K562 (cell line): Measurements from ENCODE around the gene TLL1. TPM values are rescaled to one million over a fixed set of nuclear protein-coding genes. Genes with fewer than 3 reads are reported as not detected.

ENCODE experiments used
- ATAC-seq: fragments of 200-7000 bp; cut with Tn5 transposase; 3 replicates; pipeline ENCODE4 v1.9.1; 2020; ENCODE audit warnings: moderate library complexity
- BruUV-seq: library from RNA; stranded (reverse); fragments of 400-500 nt; replicated peaks from 2 replicates; lab custom pipeline; 2021; lab: Mats Ljungman, UMichigan
- CTCF ChIA-PET: fragments of 300-600 bp; formaldehyde crosslinking; extraction: SDS; loops from one replicate; lab custom pipeline; 2021; ENCODE audit warnings: low intra/inter-chr PET ratio; lab: Yijun Ruan, JAX
- POLR2A ChIA-PET: fragments of 300-600, 350-650 bp; sonication (Branson Sonifier 250); formaldehyde crosslinking; extraction: SDS; loops from one replicate; lab custom pipeline; 2021; ENCODE audit warnings: antibody characterized with exemption, inconsistent platforms; lab: Yijun Ruan, JAX
- DNase-seq, 4 experiments: peaks; one replicate each; pipeline versions ENCODE4 v3.0.0 to v3.0.0-alpha.2; 2011 to 2018; ENCODE audit warnings: low spot score in 3 of 4, mixed read lengths in 3 of 4; ENCODE audit errors: extremely low read depth in 1 of 4
- FAIRE-seq: peaks from 2 replicates; lab custom pipeline; 2011; peaks lifted over from hg19 to GRCh38; lab: Jason Lieb, UNC
- H2AFZ ChIP-seq: 2 replicates; pipeline ENCODE4 v1.6.0; 2011; ENCODE audit warnings: low read depth, low read length, control low read depth, inconsistent platforms
- H3K27ac ChIP-seq: fragments of 200-600 bp; 3 replicates; pipeline ENCODE4 v1.8.0; 2011; ENCODE audit warnings: low read depth, mild to moderate bottlenecking, control low read depth, inconsistent platforms, low read length, moderate library complexity, mixed read lengths; ENCODE audit errors: extremely low read depth
- H3K27me3 ChIP-seq, 2 experiments: fragments of 300-600 bp in 1 of 2; 2 replicates in 1 of 2; 3 replicates in 1 of 2; pipeline versions ENCODE4 v1.6.0 to v1.8.0; 2011; ENCODE audit warnings: inconsistent platforms in 2 of 2, low read length in 2 of 2, mild to moderate bottlenecking in 1 of 2, mixed read lengths in 1 of 2, moderate library complexity in 1 of 2; ENCODE audit not compliant: control insufficient read depth in 2 of 2, insufficient read depth in 2 of 2
- H3K36me3 ChIP-seq: fragments of 300-600 bp; 3 replicates; pipeline ENCODE4 v1.8.0; 2011; ENCODE audit warnings: mild to moderate bottlenecking, low read length, inconsistent platforms; ENCODE audit not compliant: control insufficient read depth, insufficient read depth
- H3K4me1 ChIP-seq, 2 experiments: fragments of 200-600 bp in 1 of 2; replicated peaks in 1 of 2; 2 replicates in 1 of 2; 3 replicates in 1 of 2; pipeline versions ENCODE4 v1.5.1 to v1.8.0; 2011; ENCODE audit warnings: inconsistent platforms in 2 of 2, low read length in 2 of 2, mild to moderate bottlenecking in 1 of 2, mixed read lengths in 1 of 2, moderate library complexity in 1 of 2; ENCODE audit not compliant: control insufficient read depth in 2 of 2, insufficient read depth in 2 of 2
- H3K4me2 ChIP-seq: 2 replicates; pipeline ENCODE4 v1.6.1; 2011; ENCODE audit warnings: low read length, control low read depth, inconsistent platforms, mixed read lengths; ENCODE audit not compliant: insufficient read depth
- H3K4me3 ChIP-seq: fragments of 200-600 bp; sonication (generic), shearing (Covaris generic); 2 replicates; pipeline ENCODE4 v1.5.1; 2016; ENCODE audit warnings: control low read depth, inconsistent platforms
- H3K79me2 ChIP-seq: fragments of 200-600 bp; 3 replicates; pipeline ENCODE4 v1.8.0; 2011; ENCODE audit warnings: low read length, inconsistent platforms; ENCODE audit not compliant: control insufficient read depth, insufficient read depth
- H3K9ac ChIP-seq, 2 experiments: 2 replicates each; pipeline versions ENCODE4 v1.6.0 to v1.6.1; 2011; ENCODE audit warnings: low read depth in 2 of 2, low read length in 2 of 2, control low read depth in 1 of 2, inconsistent platforms in 1 of 2, mild to moderate bottlenecking in 1 of 2, mixed read lengths in 1 of 2; ENCODE audit not compliant: insufficient read depth in 1 of 2
- H3K9me1 ChIP-seq: one replicate; pipeline ENCODE4 v1.6.0; 2011; ENCODE audit warnings: inconsistent platforms, mild to moderate bottlenecking, low read length, moderate library complexity; ENCODE audit not compliant: control insufficient read depth, insufficient read depth
- H3K9me3 ChIP-seq: replicated peaks from 2 replicates; pipeline ENCODE4 v1.5.1; 2011; ENCODE audit warnings: low read depth, low read length, inconsistent platforms; ENCODE audit not compliant: control insufficient read depth, insufficient read depth
- H4K20me1 ChIP-seq: replicated peaks from 2 replicates; pipeline ENCODE4 v1.6.1; 2011; ENCODE audit warnings: low read length, inconsistent platforms, mixed read lengths; ENCODE audit not compliant: control insufficient read depth, insufficient read depth
- ATF3 ChIP-seq, 2 experiments: fragments of 450-650 bp in 1 of 2; sonication (generic) in 1 of 2; formaldehyde crosslinking in 1 of 2; IDR thresholded peaks in 1 of 2; conservative IDR thresholded peaks in 1 of 2; 2 replicates each; pipeline versions ENCODE4 v1.6.1 to v1.8.1; 2016 to 2023; ENCODE audit warnings: mild to moderate bottlenecking in 2 of 2, moderate library complexity in 2 of 2, inconsistent platforms in 1 of 2, missing genetic modification reagents in 1 of 2
- CEBPB ChIP-seq: fragments of 450-650 bp; IDR thresholded peaks from 2 replicates; pipeline ENCODE4 v1.6.1; 2016; ENCODE audit warnings: missing genetic modification characterization, missing compliant biosample characterization
- HBP1 ChIP-seq: fragments of 450-650 bp; formaldehyde crosslinking; IDR thresholded peaks from 2 replicates; pipeline ENCODE4 v1.4.0; 2022; ENCODE audit warnings: missing genetic modification characterization
- SUPT5H ChIP-seq: fragments of 450-650 bp; IDR thresholded peaks from 2 replicates; pipeline ENCODE4 v1.6.1; 2016
- WGBS: fragments of 100-300 bp; shearing (Covaris generic); methylation state at CpG from one replicate; pipeline ENCODE4 v1.1.6; 2016; ENCODE audit warnings: low coverage, mixed read lengths; ENCODE audit not compliant: insufficient coverage; ENCODE audit errors: missing lambda C conversion rate; 5-methylcytosine and 5-hydroxymethylcytosine counted together
- in situ Hi-C: fragments of 300-500 bp; cut with MboI; formaldehyde crosslinking; loops from 4 replicates; pipeline ENCODE4 v1.15.0; 2018; ENCODE audit warnings: inconsistent platforms, mixed read lengths
- intact Hi-C: fragments of 100-400 bp; cut with micrococcal nuclease; formaldehyde crosslinking; loops from 2 replicates; pipeline ENCODE4 v1.14.2; 2022
- polyA plus RNA-seq, 8 experiments: library from polyadenylated mRNA; depleted of rRNA in 4 of 8; stranded (reverse) in 5 of 8; unstranded in 3 of 8; fragments of >200 nt; fragmentation: Nextera tagmentation in 2 of 8; fragmentation: Illumina TruSeq in 1 of 8; extraction: Ambion mirVana in 2 of 8; extraction: Trizol in 1 of 8; gene quantifications; 2 replicates each; pipeline versions ENCODE4 v1.2.1 to v1.2.3, GENCODE V29; 2011 to 2014; ENCODE audit warnings: inconsistent platforms in 1 of 8, missing spikeins in 1 of 8
- total RNA-seq, 7 experiments: library from RNA; depleted of rRNA in 6 of 7; stranded (reverse); fragments of >200 nt in 6 of 7; fragmentation: Illumina TruSeq in 2 of 7; extraction: Trizol in 2 of 7; gene quantifications; 2 replicates each; pipeline versions ENCODE4 v1.2.1 to v1.2.3, GENCODE V29; 2011 to 2021; ENCODE audit warnings: low replicate concordance in 1 of 7

The TLL1 gene
- total and polyA plus RNA-seq, 9 of the 15 experiments (the other 6 are each of a cell fraction or from before 2014, with no cell fraction given) = not detected

GRCh38 chr4:166006217-166006616 lies 133.2 kb downstream of the TLL1 start:
- Histone ChIP-seq H3K4me3 (no peak overlapping the region), H3K9ac (no peak overlapping the region), H3K4me1 (no peaks in the 10 kb centered on the region), H3K36me3 (no peaks in the 10 kb centered on the region), H3K9me1 (no peaks in the 10 kb centered on the region), H3K27ac (no peak overlapping the region), H2AFZ (no peak overlapping the region), H3K9me3 (no peaks in the 10 kb centered on the region), H4K20me1 (no peaks in the 10 kb centered on the region), H3K79me2 (no peaks in the 10 kb centered on the region), H3K27me3 (no peaks in the 10 kb centered on the region), H3K4me2 (no peak overlapping the region)
- in situ Hi-C loops (no loop called here), intact Hi-C loops (no loop called here)
- ChIA-PET CTCF (no interaction called here), POLR2A (no interaction called here)
- TF ChIP-seq SUPT5H (no peak), CEBPB (tag) (0 out of 2 replicates have a peak, but pooled peaks have one; percentile 14)
- FAIRE-seq (no peak), ATAC-seq (no peak), DNase-seq (no peak)
- no TSS peak for BruUV-seq
- WGBS = 3% methylated on average over 2 of the region's 2 CpGs

- ATAC-seq = no peak
- no peak overlapping the region for H3K27ac ChIP-seq
- no peaks in the 10 kb centered on the region for H4K20me1 ChIP-seq
- no peaks in the 10 kb centered on the region for H3K27me3 ChIP-seq
- H3K4me3 ChIP-seq = no peak overlapping the region
- no peak for DNase-seq
- no peaks in the 10 kb centered on the region for H3K4me1 ChIP-seq
- H3K36me3 ChIP-seq = no peaks in the 10 kb centered on the region
- TF ChIP-seq HBP1 (CRISPR knock-in tag) (no peak), ATF3 (IDR thresholded peaks at IDR 0.05) (peak; percentile 38; the same call in 1 of the 2 replicates), ATF3 (CRISPR knock-in tag; conservative IDR thresholded peaks at IDR 0.05) (no peak)
- no peak overlapping the region for H2AFZ ChIP-seq
- no peak overlapping the region for H3K4me2 ChIP-seq
- intact Hi-C loops (no loop called here), in situ Hi-C loops (no loop called here)
- H3K9me1 ChIP-seq = no peaks in the 10 kb centered on the region
- ChIA-PET POLR2A (no interaction called here), CTCF (no interaction called here)
- no TSS peak for BruUV-seq
- H3K9me3 ChIP-seq = no peaks in the 10 kb centered on the region
- WGBS = 0% methylated on average over 1 of the region's 1 CpG
- H3K9ac ChIP-seq = no peak overlapping the region
- FAIRE-seq = no peak
- H3K79me2 ChIP-seq = no peaks in the 10 kb centered on the region
These were observed 135.5 kb downstream of the TLL1 start for GRCh38 chr4:166008510-166008909.
